GM23338 (cell line): ENCODE results near the gene FBP1. TPM values are rescaled to one million over a fixed set of nuclear protein-coding genes. Genes with fewer than 3 reads are reported as not detected.

Experiments
- ATAC-seq: fragments of 200-7000 bp; cut with Tn5 transposase; 3 replicates; pipeline ENCODE4 v1.9.1; 2020
- DNase-seq: peaks from one replicate; pipeline ENCODE4 v3.0.0-alpha.2; 2015; ENCODE audit warnings: low spot score
- H2AFZ ChIP-seq: fragments of 200-600 bp; sonication (generic); 2 replicates; pipeline ENCODE4 v1.8.0; 2016; ENCODE audit warnings: antibody characterized with exemption, mild to moderate bottlenecking, moderate library complexity
- H3F3A ChIP-seq: fragments of 200-600 bp; sonication (generic); replicated peaks from 2 replicates; pipeline ENCODE4 v1.8.0; 2017; ENCODE audit warnings: antibody characterized with exemption, mixed run types, low read depth
- H3K27ac ChIP-seq: fragments of 200-600 bp; sonication (generic); 2 replicates; pipeline ENCODE4 v1.6.1; 2016; ENCODE audit warnings: low read depth
- H3K27me3 ChIP-seq: fragments of 200-600 bp; sonication (generic); 2 replicates; pipeline ENCODE4 v1.8.0; 2016; ENCODE audit warnings: mild to moderate bottlenecking, mixed run types, moderate library complexity; ENCODE audit not compliant: insufficient read depth
- H3K36me3 ChIP-seq: fragments of 200-600 bp; sonication (generic); 2 replicates; pipeline ENCODE4 v1.8.0; 2016; ENCODE audit warnings: mild to moderate bottlenecking; ENCODE audit not compliant: insufficient read depth
- H3K4me1 ChIP-seq: fragments of 200-600 bp; sonication (generic); 2 replicates; pipeline ENCODE4 v1.8.0; 2016; ENCODE audit warnings: mild to moderate bottlenecking, moderate library complexity; ENCODE audit not compliant: insufficient read depth
- H3K4me2 ChIP-seq: fragments of 200-600 bp; sonication (generic); 2 replicates; pipeline ENCODE4 v1.7.1; 2017; ENCODE audit warnings: mixed run types
- H3K4me3 ChIP-seq: fragments of 200-600 bp; sonication (generic); 2 replicates; pipeline ENCODE4 v1.6.1; 2016; ENCODE audit warnings: mixed run types
- H3K79me2 ChIP-seq: fragments of 200-600 bp; sonication (generic); replicated peaks from 2 replicates; pipeline ENCODE4 v1.8.0; 2017; ENCODE audit warnings: mild to moderate bottlenecking; ENCODE audit not compliant: insufficient read depth
- H3K9me2 ChIP-seq: fragments of 200-600 bp; sonication (generic); 2 replicates; pipeline ENCODE4 v1.8.0; 2017; ENCODE audit not compliant: insufficient read depth
- H4K20me1 ChIP-seq: fragments of 200-600 bp; sonication (generic); replicated peaks from 2 replicates; pipeline ENCODE4 v1.8.0; 2017; ENCODE audit warnings: mild to moderate bottlenecking; ENCODE audit not compliant: insufficient read depth
- H3K27ac Mint-ChIP-seq: 2 replicates; pipeline ENCODE4 v1.8.0; 2020; ENCODE audit warnings: inconsistent platforms, mild to moderate bottlenecking, moderate library complexity, mixed read lengths
- H3K27me3 Mint-ChIP-seq: 3 replicates; pipeline ENCODE4 v1.8.0; 2022; ENCODE audit warnings: low read depth, mild to moderate bottlenecking, moderate library complexity, mixed read lengths, inconsistent platforms; ENCODE audit not compliant: insufficient read depth, poor library complexity
- H3K36me3 Mint-ChIP-seq: 3 replicates; pipeline ENCODE4 v1.8.0; 2021; ENCODE audit warnings: low read depth, mild to moderate bottlenecking, inconsistent platforms, moderate library complexity, mixed read lengths
- H3K4me1 Mint-ChIP-seq: 3 replicates; pipeline ENCODE4 v1.8.0; 2020; ENCODE audit warnings: mild to moderate bottlenecking, inconsistent platforms, mixed read lengths
- H3K4me3 Mint-ChIP-seq: 3 replicates; pipeline ENCODE4 v1.8.0; 2021; ENCODE audit warnings: moderate library complexity, mild to moderate bottlenecking, inconsistent platforms, mixed read lengths
- H3K9me3 Mint-ChIP-seq: 3 replicates; pipeline ENCODE4 v1.8.0; 2020; ENCODE audit warnings: moderate library complexity, mild to moderate bottlenecking, inconsistent platforms, mixed read lengths
- CREB1 ChIP-seq: fragments of 250-450 bp; sonication (Bioruptor Pico); IDR thresholded peaks from 2 replicates; pipeline ENCODE4 v1.5.0; 2020; ENCODE audit warnings: low read depth, mild to moderate bottlenecking, moderate library complexity
- CTCF ChIP-seq, 2 experiments: fragments of 200-600 bp in 1 of 2; sonication (generic) in 1 of 2; conservative IDR thresholded peaks; 2 replicates each; pipeline versions ENCODE4 v1.5.1 to v1.6.1; 2016 to 2017; ENCODE audit warnings: antibody characterized with exemption in 2 of 2, low read depth in 2 of 2, mild to moderate bottlenecking in 2 of 2, moderate library complexity in 1 of 2
- ETS1 ChIP-seq: IDR thresholded peaks from 2 replicates; pipeline ENCODE4 v1.6.1; 2016; ENCODE audit warnings: antibody characterized with exemption
- EZH2 ChIP-seq: fragments of 200-600 bp; sonication (generic); IDR thresholded peaks from one replicate; pipeline ENCODE4 v1.8.0; 2017; ENCODE audit warnings: antibody characterized with exemption, mild to moderate bottlenecking, low read depth; ENCODE audit not compliant: unreplicated experiment
- EZH2phosphoT487 ChIP-seq: fragments of 200-600 bp; sonication (generic); IDR thresholded peaks from one replicate; pipeline ENCODE4 v1.8.1; 2018; ENCODE audit warnings: antibody characterized with exemption; ENCODE audit not compliant: unreplicated experiment
- JUNB ChIP-seq: IDR thresholded peaks from one replicate; pipeline ENCODE4 v1.6.1; 2016; ENCODE audit warnings: antibody characterized with exemption; ENCODE audit not compliant: unreplicated experiment
- NANOG ChIP-seq: IDR thresholded peaks from 2 replicates; pipeline ENCODE4 v1.6.1; 2016; ENCODE audit warnings: antibody characterized with exemption, borderline replicate concordance
- POLR2AphosphoS5 ChIP-seq: IDR thresholded peaks from 2 replicates; pipeline ENCODE4 v1.6.1; 2016; ENCODE audit warnings: antibody characterized with exemption, low read depth
- REST ChIP-seq: IDR thresholded peaks from one replicate; pipeline ENCODE4 v1.6.1; 2018; ENCODE audit warnings: antibody characterized with exemption; ENCODE audit not compliant: unreplicated experiment
- STAT1 ChIP-seq: IDR thresholded peaks from one replicate; pipeline ENCODE4 v1.6.1; 2016; ENCODE audit warnings: antibody characterized with exemption; ENCODE audit not compliant: unreplicated experiment
- ZNF114 ChIP-seq: fragments of 250-450 bp; sonication (Bioruptor Pico); IDR thresholded peaks from 2 replicates; pipeline ENCODE4 v1.5.0; 2020; ENCODE audit warnings: mild to moderate bottlenecking, moderate library complexity
- ZNF331 ChIP-seq: fragments of 250-450 bp; sonication (Bioruptor Pico); IDR thresholded peaks from 2 replicates; pipeline ENCODE4 v1.5.0; 2020; ENCODE audit warnings: low read depth, mild to moderate bottlenecking, moderate library complexity
- ZNF462 ChIP-seq: fragments of 250-450 bp; sonication (Bioruptor Pico); IDR thresholded peaks from 2 replicates; pipeline ENCODE4 v1.5.0; 2020; ENCODE audit warnings: mild to moderate bottlenecking, moderate library complexity
- polyA plus RNA-seq: library from polyadenylated mRNA; unstranded; fragments of >200 nt; fragmentation: Nextera tagmentation; extraction: Ambion mirVana; gene quantifications from 2 replicates; pipeline ENCODE4 v1.2.1, GENCODE V29; 2016
- total RNA-seq: library from RNA; depleted of rRNA; stranded (reverse); fragments of >200 nt; shearing (Covaris generic); gene quantifications from 2 replicates; pipeline ENCODE4 v1.2.3, GENCODE V29; 2014

FBP1 gene
- total and polyA plus RNA-seq, 2 experiments from 2014 or later = 3.0 to 3.3 TPM

- Histone ChIP-seq H3K36me3 (no peaks in the 10 kb centered on the region), H3K4me1 (no peaks in the 10 kb centered on the region), H3K9me2 (no peaks in the 10 kb centered on the region), H2AFZ (no peak within 1 kb of the TSS), H4K20me1 (no peaks in the 10 kb centered on the region), H3K79me2 (no peaks in the 10 kb centered on the region), H3K4me2 (no peak within 1 kb of the TSS), H3K27me3 (no peaks in the 10 kb centered on the region), H3K27ac (no peak within 1 kb of the TSS), H3F3A (no peaks in the 10 kb centered on the region), H3K4me3 (no peak within 1 kb of the TSS)
- peaks cover 8% of the 10 kb centered on the region for H3K27me3 Mint-ChIP-seq
- H3K9me3 Mint-ChIP-seq = no peaks in the 10 kb centered on the region
- H3K4me1 Mint-ChIP-seq = no peaks in the 10 kb centered on the region
- DNase-seq = no peak
- no peak for ATAC-seq
- H3K27ac Mint-ChIP-seq = no peak within 1 kb of the TSS
- no peaks in the 10 kb centered on the region for H3K36me3 Mint-ChIP-seq
- H3K4me3 Mint-ChIP-seq = no peak within 1 kb of the TSS
- TF ChIP-seq ETS1 (no peak), POLR2AphosphoS5 (no peak), EZH2 (no peak), STAT1 (no peak), EZH2phosphoT487 (no peak), NANOG (no peak), REST (no peak), CTCF (conservative IDR thresholded peaks at IDR 0.05; ENCODE audit: low read depth in 2 of 2) (no peak), JUNB (no peak), ZNF114 (CRISPR knock-in tag) (no peak), ZNF462 (no peak), CREB1 (no peak), ZNF331 (CRISPR knock-in tag) (no peak)
Observed at GRCh38 chr9:94593459-94594345, 45.6 kb downstream of the FBP1 start, which contains the start of gene FBP2. Gene FBP2, minus strand, starts transcription at chr9:94593824. Its CDS starts 98 bp downstream, at chr9:94593726.
